Heart right ventricle (tissue), 16 donors: ENCODE data around the gene RYR3. TPM values are rescaled to one million over a fixed set of nuclear protein-coding genes. Genes with fewer than 3 reads are reported as not detected.

Source experiments
- ATAC-seq, 8 donors: fragments of 200-7000 bp; cut with Tn5 transposase; one replicate each; pipeline ENCODE4 v1.9.1; 2020; ENCODE audit warnings: mild to moderate bottlenecking in 8 of 8, moderate library complexity in 8 of 8, moderate number of reproducible peaks in 1 of 8
- DNase-seq, 2 donors: peaks; one replicate each; pipeline ENCODE4 v3.0.0-alpha.2; 2020
- H3K27ac ChIP-seq, 10 donors: fragments of 200-600 bp; sonication (generic) in 2 of 10; one replicate each; pipeline versions ENCODE4 v1.5.0 to v1.8.0; 2020 to 2022; ENCODE audit warnings: mild to moderate bottlenecking in 3 of 10
- H3K27me3 ChIP-seq, 7 donors: fragments of 200-600 bp; one replicate each; pipeline ENCODE4 v1.8.0; 2021 to 2022; ENCODE audit warnings: mild to moderate bottlenecking in 2 of 7
- H3K36me3 ChIP-seq, 9 donors: fragments of 200-600 bp; sonication (generic) in 1 of 9; one replicate each; pipeline versions ENCODE4 v1.5.0 to v1.8.0; 2020 to 2022; ENCODE audit warnings: mild to moderate bottlenecking in 2 of 9
- H3K4me1 ChIP-seq, 9 donors: fragments of 200-600 bp; sonication (generic) in 1 of 9; one replicate each; pipeline versions ENCODE4 v1.5.0 to v1.8.0; 2020 to 2022; ENCODE audit warnings: mild to moderate bottlenecking in 4 of 9
- H3K4me3 ChIP-seq, 10 donors: fragments of 200-600 bp; sonication (generic) in 2 of 10; one replicate each; pipeline versions ENCODE4 v1.5.0 to v1.8.0; 2020 to 2022; ENCODE audit warnings: mild to moderate bottlenecking in 7 of 10, moderate library complexity in 2 of 10
- H3K9me3 ChIP-seq, 11 donors: fragments of 200-600 bp in 10 of 11; sonication (generic) in 2 of 11; one replicate each; pipeline versions ENCODE4 v1.5.0 to v1.8.0; 2013 to 2022; ENCODE audit warnings: mild to moderate bottlenecking in 2 of 11, control low read depth in 1 of 11, moderate library complexity in 1 of 11
- CTCF ChIP-seq, 9 donors: fragments of 200-600 bp; sonication (generic) in 2 of 9; IDR thresholded peaks; one replicate each; pipeline versions ENCODE4 v1.5.0 to v1.8.0; 2021 to 2022; ENCODE audit warnings: antibody characterized with exemption in 9 of 9, mild to moderate bottlenecking in 5 of 9, moderate library complexity in 1 of 9
- WGBS, 2 donors: extraction: QIAGEN DNeasy Blood & Tissue Kit; methylation state at CpG; one replicate each; pipeline ENCODE4 v1.1.7; 2013; ENCODE audit warnings: inconsistent platforms in 1 of 2; 5-methylcytosine and 5-hydroxymethylcytosine counted together
- intact Hi-C, 10 donors: fragments of 100-400 bp; cut with DNase I; formaldehyde crosslinking; loops; one replicate each; pipeline versions ENCODE4 v1.11.1 to v1.14.2; 2022
- polyA plus RNA-seq, 2 donors: library from polyadenylated mRNA; stranded (reverse); fragments of 200-250 nt; gene quantifications; one replicate each; pipeline ENCODE4 v1.2.3, GENCODE V29; 2013
- total RNA-seq, 10 donors: library from RNA; stranded (reverse); fragmentation: NEBNext Ultra II Directional in 3 of 10; extraction: Animal tissue kit (Norgen Biotek cat#: 25700) in 3 of 10; gene quantifications; one replicate each; pipeline versions ENCODE4 v1.2.1 to v1.2.4, GENCODE V29; 2021 to 2023
- donor health status: Arrhythmogenic right ventricular cardiomyopathy.
- donor health status: ischemic (EF 13 %, LVEDD 7.1; RV severe dilation, severe dysfunction).
- donor health status: healthy with polysubstance abuse.
- donor health status: DM: no; HTN: yes; CAD: no.
- donor health status: DM: no; HTN: no; CAD: no.
- donor health status: ischemic (EF 25% LVEDD 6.9; RV normal size, moderate dysfunction).
- donor health status: ischemic (EF 25% LVEDD 5.7; RV mildly dilated, moderate dysfunction).
- donor health status: healthy.
- donor health status: DM: yes; HTN: yes; CAD: no.
- donor health status: Ischemic cardiomyopathy.
- donor health status: ischemic (EF 35%, LVEDD 5.7; RV mildly dilated, moderate dysfunction).
- donor health status: nonischemic (EF 11% LVEDD 7.7; RV severe dilation, severe dysfunction).
- donor health status: DM: yes; HTN: yes; CAD: no.
- donor health status: PGD.
- donor health status: ischemic (EF 29% LVEDD 5.4; RV normal size, mild dysfunction).
- donor health status: nonischemic (EF 23%, LVEDD 6.1; RV moderate dilation, normal function).

Gene RYR3
- total and polyA plus RNA-seq, 12 donors, result 0.02 to 1.00 (median 0.13) TPM; not detected in 2

- ATAC-seq, result no peak
- WGBS, 2 donors, result 91 to 95% methylated on average over 3 of the region's 3 CpGs
- H3K4me3 ChIP-seq, result no peak overlapping the region
- TF ChIP-seq CTCF (IDR thresholded peaks at IDR 0.05), result no peak
- H3K4me1 ChIP-seq, result peaks cover 0 to 5% (median 0%) of the 10 kb centered on the region in 9 donors
- no peaks in the 10 kb centered on the region for H3K36me3 ChIP-seq
- H3K27ac ChIP-seq, result no peak overlapping the region
- H3K9me3 ChIP-seq, result no peaks in the 10 kb centered on the region
- intact Hi-C loops, result no loop called here
- no peak for DNase-seq
- H3K27me3 ChIP-seq, result no peaks in the 10 kb centered on the region
Observed at GRCh38 chr15:33370623-33371020, 59.9 kb downstream of the RYR3 start.

GRCh38 chr15:33371159-33371558 is 60.4 kb downstream of the RYR3 start:
- 86 to 92% methylated on average over 3 of the region's 3 CpGs for WGBS, 2 donors
- no peaks in the 10 kb centered on the region for H3K36me3 ChIP-seq

GRCh38 chr15:33374226-33374914 is 63.6 kb downstream of the RYR3 start:
- 39 to 54% methylated on average over 5 of the region's 5 CpGs for WGBS, 2 donors
- intact Hi-C loops, result no loop called here
- DNase-seq, result no peak

More at GRCh38 chr15:33371159-33371558, 60.4 kb downstream of the RYR3 start:
- intact Hi-C loops, result no loop called here
- ATAC-seq (no peak), DNase-seq (no peak)
- Histone ChIP-seq H3K9me3 (no peaks in the 10 kb centered on the region), H3K4me1 (peaks cover 0 to 5% (median 0%) of the 10 kb centered on the region in 9 donors), H3K27me3 (no peaks in the 10 kb centered on the region), H3K27ac (no peak overlapping the region), H3K4me3 (no peak overlapping the region)
- no peak for TF ChIP-seq CTCF (IDR thresholded peaks at IDR 0.05)

GRCh38 chr15:33375236-33375635 is 64.5 kb downstream of the RYR3 start:
- TF ChIP-seq CTCF (IDR thresholded peaks at IDR 0.05), result no peak
- Histone ChIP-seq H3K27me3 (no peaks in the 10 kb centered on the region), H3K4me1 (peaks cover 0 to 5% (median 0%) of the 10 kb centered on the region in 9 donors), H3K27ac (no peak overlapping the region), H3K4me3 (no peak overlapping the region), H3K9me3 (no peaks in the 10 kb centered on the region), H3K36me3 (no peaks in the 10 kb centered on the region)
- 39 to 47% methylated on average over 5 of the region's 5 CpGs for WGBS, 2 donors
- intact Hi-C loops, result no loop called here
- DNase-seq (no peak), ATAC-seq (no peak)

More at GRCh38 chr15:33374226-33374914, 63.6 kb downstream of the RYR3 start:
- no peaks in the 10 kb centered on the region for H3K27me3 ChIP-seq
- no peak overlapping the region for H3K4me3 ChIP-seq
- TF ChIP-seq CTCF (IDR thresholded peaks at IDR 0.05), result no peak
- no peak overlapping the region for H3K27ac ChIP-seq
- no peaks in the 10 kb centered on the region for H3K9me3 ChIP-seq
- H3K4me1 ChIP-seq, result peaks cover 0 to 5% (median 0%) of the 10 kb centered on the region in 9 donors
- ATAC-seq, result peak in 7 of 8 donors; percentile 42 to 76 (median 67)
- no peaks in the 10 kb centered on the region for H3K36me3 ChIP-seq
